ENCODE results near the gene TMEM19.

TMEM19 gene

DNA sequence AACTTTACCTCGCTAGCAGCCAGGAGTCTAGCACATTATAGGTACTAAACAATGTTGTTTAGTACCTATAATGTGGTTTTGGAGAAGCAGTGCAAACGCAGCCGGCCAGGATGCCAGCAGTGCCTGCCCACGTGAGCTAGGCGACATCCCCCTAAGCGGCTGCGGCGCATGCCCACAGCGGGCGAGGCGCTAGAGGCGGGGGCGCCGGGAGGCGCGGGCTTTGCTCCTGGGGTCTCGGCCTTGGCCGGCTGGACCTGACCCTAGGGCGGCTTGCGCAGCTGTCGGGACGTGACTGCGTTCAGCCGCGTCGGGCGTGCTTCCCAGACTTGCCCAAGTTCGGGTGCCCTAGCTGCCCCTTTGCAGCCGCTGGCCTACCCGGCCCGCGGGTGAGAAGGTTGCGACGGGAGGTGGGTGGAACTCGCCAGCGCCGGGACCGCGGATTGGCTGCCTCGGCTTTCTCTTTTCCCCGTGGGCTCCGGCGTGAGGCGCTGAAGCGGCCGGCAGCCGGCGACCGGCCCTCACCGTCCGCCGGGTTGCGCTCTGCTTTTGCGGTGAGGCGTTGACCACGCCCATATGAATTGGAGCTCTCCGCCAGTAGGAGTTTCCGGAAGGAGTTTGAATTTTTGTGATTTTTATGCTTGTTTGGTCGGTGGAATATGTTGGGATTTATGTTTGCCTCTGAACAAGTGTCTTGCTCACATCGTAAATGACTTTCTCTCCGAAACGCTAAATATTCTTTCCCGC is at the start of gene TMEM19:
TMEM19 (plus strand) TSS at position 169 of the 744 bp plus-strand sequence. CDS start 599 bp downstream, outside the sequence.
- peak; percentile 97 for DNase-seq

DNA sequence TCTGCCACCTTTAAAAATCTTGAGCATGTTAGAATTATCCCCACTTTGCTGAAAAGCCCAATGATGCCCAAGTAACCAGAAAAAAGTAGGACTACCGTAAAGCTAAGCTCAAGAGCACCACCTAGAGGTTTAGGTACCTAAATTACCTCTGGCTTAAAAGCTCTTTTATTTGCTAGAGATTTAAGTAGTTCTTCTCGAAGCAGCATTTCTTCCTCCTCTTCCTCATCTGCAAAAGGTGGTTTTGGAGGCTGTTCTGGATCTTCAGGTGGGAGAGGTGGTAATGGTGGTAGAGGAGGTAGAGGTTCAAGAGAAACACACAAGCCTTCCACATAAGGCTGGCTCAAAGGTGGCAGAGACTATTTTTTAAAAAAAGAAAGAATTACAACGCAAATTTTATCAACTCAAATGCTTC is 49.2 kb upstream of the TMEM19 start:
- DNase-seq, result peak; percentile 61

DNA sequence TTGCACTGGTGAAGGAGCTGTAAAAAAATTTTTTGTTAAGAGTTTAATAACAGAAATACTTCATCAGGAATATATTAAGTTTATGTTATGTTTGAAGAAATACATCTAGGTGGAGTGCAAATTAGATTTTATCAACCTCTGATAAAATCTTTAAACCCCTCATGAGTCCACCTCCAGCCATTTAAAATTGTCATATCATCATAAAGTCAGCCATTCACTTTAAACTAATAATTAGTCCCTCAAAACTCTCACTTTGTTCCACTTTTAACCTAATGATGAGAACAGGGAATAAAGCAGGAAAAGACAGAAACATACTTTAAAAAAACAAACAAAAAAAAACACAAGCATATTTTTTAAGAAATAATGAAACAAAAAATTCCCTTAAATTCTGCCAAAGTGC is 47.4 kb upstream of the TMEM19 start:
- DNase-seq, result no peak

DNA sequence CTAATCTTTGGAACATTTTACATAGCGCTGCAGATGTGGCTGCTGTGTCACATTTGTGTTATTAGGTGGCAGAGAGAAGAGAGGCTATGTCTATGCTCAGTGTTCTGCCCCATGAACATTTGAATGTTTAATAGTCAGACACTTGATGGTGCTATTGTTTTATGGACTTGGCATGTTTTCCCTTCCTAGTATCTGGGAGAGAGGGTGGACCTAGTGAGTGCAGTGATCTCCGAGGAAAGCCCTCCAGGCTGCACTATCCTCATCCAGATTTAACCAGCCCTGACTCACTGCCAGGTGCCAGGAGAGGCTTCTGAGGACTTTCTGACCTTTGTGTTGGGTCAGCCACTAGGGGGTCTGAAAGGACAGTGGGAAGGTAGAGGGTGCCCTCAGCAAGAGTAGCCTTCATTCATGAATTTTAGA is 46.5 kb upstream of the TMEM19 start:
- no peak for DNase-seq

DNA sequence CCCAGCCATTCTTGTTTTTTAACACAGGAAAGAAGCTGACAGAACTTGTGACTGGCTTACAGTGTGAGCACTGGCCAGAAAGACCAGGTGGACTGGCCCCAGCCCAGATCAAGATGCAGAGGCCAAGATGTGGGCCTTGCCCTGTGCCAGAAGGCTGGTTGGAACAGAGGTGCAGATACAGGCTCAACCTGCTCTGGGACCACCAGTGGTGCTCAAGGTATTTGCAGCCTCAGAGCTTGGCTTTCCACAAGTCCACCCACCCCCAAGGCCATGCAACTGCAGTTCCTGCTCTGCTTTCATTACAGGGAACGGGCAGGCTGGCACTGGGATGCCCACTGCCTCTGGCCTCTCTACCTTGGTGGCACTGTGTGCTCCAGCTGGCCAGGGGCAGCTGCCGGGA is 45.6 kb upstream of the TMEM19 start:
- DNase-seq, result no peak

DNA sequence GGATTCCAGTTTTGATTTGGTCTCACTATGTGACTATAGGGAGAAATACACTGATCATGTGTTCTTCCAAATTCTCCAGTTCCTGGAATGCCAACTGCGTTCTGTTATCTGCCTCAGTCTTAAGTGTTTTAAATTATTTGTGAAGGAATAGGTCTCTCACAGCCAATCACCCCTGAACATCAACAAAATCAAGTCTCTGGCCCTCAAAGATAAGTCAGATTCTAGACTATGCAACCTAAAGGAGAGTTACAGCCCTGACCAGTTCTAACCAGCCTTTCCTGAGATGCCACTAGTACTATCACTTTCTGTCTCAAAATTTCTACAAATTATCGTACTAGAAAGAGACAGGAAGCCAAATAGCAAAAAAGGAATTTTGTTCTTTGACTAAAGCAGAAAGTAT is 44.5 kb upstream of the TMEM19 start:
- DNase-seq, result no peak

DNA sequence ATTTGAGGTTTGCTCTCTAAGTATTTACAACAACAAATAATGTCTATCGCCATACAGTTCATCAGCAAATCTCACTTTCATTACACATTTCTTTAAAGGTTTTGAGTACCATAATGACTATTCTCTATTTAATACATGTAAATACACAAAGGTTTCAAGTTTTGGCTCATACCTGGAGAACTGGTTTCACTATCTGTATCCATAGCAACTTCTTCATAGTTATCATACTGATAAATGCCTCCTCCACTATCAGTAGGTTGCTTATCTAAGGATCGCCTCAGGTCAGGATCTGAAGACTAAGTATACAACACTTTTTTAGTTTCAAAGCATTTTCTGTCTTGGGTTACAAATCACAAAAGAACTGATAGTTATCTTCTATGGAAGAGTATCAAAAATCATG is 43.6 kb upstream of the TMEM19 start:
- no peak for DNase-seq

DNA sequence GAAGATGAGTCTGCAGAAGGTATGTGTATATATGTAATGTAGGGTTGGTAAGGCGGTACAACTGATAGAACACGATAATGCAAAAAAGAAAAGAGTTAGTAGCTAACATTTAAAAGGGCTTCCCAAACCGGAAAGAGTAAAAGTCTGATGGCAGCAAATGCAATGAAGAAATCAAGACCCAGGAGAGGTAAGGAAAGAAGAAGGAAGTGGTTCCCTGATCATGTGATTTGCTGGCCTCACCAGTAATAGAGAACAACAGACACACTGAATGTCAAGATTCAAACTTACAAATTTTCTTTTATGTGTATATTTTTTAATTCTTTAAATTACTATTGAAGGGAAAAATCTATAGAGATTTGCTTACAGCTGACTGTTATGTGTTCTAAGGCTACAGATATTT is 40.6 kb upstream of the TMEM19 start:
- DNase-seq, result peak; percentile 71

DNA sequence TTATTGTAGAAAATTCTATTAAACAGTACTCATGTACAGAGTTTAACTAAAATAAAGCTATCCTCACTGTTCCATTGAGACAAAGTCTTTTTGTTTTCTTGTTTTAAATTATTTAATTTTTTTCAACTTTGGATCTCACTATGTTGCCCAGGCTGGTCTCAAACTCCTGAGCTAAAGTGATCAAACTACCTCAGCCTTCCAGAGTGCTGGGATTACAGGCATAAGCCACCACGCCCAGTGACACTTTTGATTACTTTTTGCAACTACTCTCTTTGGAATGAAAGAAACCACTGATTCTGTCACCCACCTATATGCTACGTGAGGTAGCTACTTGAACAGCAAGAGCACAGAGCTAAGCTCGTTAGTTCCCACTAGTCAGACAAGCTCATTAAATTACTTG is 39.4 kb upstream of the TMEM19 start:
- no peak for DNase-seq

DNA sequence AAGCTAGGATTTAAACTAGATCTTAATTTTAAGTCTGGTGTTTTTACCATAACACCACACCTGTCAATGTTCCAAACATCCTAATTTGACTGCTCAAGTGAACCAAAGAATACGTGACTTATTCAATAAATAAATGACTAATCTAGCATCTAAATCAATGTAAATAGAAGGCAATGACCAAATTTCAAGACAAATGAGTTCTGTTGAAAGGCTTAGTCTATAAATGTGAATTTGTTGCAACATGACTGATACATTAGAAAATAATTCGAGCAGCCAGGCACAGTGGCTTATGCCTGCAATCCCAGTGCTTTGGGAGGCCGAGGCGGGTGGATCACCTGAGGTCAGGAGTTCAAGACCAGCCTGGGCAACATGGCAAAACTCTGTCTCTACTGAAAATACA is 37.3 kb upstream of the TMEM19 start:
- no peak for DNase-seq

DNA sequence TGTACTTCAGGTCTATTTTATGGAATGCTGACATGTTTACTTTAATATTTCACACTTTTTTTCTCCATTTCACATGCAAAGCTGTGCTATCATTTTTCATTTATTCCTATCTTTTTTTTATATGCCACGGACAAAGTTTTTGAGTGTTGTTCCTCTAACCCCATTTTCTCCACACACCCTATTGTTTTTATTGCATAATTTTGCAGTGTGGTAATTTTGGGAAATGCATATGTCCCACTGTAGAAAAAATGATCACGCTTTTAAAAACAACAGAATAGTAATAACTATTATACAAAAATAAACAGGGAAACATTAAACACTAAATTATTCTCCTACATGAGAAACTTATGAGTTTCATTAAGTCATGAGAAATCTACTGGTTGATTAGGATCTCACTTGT is 36.5 kb upstream of the TMEM19 start:
- DNase-seq, result peak; percentile 43

DNA sequence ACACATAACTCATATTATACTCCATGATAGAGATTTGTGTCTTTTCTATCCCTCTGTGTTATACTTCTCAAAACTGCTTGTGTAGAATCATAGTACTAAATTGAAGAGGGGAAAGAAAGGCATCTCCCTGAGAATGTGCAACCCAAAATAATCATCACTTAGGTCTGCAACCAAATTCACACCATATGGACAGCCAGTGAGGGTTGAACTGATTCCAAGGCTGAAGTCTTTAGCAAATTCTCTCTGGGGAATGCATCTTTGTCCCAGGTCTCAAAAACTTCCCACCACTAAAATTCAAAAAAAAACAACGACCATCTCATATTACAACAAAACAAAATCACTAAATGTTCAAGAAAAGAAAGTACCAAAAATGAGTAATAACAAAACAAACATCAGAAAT is 33.2 kb upstream of the TMEM19 start:
- no peak for DNase-seq

DNA sequence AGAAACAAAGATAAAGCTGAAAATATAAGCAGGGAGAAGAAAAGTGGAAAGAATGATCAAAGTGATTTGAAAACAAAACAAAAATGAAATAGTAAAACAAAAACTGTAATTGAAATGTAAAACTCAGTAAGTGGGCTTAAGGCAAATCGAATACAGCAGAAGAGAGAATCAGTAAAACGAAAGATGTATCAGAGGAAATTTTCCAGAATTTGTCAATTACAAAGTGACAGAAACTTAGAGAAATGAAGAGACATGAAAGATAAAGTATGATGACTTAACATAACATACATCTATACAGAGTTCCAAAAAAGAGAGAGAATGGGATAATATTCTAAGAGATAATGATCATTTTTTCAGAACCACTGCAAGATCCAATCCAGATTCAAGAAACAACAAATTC is 32.7 kb upstream of the TMEM19 start:
- DNase-seq, result no peak

DNA sequence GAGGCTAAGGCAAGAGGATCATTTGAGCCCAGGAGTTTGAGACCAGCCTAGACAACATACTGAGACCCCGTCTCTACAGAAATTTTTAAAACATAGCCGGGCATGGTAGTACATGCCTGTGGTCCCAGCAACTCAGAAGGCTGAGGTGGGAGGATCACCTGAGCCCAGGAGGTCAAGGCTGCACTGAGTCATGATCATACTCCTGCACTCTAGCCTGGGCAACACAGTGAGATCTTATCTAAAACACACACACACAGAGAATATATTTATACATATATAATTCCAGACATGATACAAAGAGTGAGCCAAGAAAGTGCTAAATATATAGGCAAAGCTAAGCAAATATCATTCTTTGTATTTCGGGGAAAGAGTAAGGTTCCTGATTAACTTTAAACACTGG is 31.7 kb upstream of the TMEM19 start:
- no peak for DNase-seq

DNA sequence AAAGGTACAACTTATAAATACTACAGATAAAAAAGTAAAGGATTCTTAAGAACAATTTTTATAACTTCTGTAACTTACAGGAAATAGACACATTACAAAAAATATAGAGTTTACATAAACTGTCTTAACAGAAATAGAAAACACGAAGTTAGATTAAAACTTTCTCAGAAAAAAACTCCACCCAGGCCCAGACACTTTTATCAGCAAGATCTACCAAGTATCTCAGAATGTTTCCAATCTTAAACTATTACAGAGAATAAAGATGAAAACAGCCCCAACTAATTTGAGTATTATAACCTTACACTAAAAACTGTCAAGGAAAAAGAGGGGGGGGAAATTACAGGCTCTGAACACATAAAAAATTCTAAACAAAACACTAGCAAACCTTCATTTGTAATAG is 30.4 kb upstream of the TMEM19 start:
- DNase-seq, result no peak

DNA sequence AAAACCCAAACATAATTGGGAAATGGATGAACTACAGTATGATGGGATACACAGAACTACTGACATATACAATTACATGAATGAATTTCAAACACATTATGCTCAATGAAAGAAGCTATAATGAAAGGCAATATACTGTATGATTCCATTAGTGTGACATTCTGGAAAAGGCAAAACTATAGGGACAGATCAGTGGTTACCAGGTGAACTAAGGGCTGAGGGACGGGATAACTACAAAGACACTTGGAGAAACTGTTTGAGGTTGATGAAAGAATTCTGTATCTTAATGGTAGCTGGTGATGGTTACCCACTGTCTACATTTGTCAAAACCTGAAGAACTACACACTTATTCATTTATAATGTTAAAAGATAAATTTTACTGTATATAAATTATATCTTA is 30.0 kb upstream of the TMEM19 start:
- no peak for DNase-seq

DNA sequence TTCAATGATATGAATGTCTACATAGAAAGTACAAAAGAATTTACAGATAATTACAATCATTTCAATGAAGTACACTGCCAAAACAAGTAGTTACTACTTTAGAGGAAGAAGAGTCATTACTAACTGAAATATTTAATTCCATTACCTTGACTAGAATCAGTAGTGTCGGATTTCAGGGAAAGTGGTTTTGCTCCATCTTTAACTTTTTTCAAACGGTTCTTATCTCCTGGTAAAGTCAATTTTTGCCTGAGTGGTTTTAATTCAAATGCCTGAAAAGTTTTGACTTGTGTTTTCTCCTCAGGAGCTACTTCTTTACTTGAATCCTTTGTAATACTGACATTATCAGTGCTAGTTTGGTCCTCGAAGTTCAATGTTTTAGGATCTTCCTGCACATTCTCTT is 29.1 kb upstream of the TMEM19 start:
- no peak for DNase-seq

DNA sequence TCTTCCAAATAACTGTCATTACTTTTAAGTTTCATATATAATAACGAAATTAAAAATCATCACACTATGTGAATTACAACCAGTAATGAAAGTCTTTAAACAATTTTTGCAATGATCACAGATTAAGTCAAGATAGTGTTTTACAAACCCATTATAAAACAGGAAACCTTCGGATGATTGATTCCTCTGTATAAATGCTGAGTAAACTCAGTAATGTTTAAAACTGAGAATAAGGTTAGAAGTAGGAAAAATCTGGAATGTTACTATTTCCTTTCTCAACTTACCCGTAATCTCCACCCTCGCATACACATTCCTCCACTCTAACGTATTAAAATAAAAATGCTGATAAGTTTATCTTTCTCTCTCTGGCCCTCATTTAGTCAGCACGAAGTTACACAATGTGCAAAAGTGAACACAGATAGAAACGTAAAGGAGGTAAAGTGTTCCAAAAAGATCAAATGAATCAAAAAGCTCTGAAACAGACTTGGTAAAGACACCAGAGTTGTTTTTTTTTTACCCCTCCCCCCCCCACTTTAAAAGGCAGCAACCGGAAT is 23.8 kb upstream of the TMEM19 start:
- DNase-seq, result no peak

DNA sequence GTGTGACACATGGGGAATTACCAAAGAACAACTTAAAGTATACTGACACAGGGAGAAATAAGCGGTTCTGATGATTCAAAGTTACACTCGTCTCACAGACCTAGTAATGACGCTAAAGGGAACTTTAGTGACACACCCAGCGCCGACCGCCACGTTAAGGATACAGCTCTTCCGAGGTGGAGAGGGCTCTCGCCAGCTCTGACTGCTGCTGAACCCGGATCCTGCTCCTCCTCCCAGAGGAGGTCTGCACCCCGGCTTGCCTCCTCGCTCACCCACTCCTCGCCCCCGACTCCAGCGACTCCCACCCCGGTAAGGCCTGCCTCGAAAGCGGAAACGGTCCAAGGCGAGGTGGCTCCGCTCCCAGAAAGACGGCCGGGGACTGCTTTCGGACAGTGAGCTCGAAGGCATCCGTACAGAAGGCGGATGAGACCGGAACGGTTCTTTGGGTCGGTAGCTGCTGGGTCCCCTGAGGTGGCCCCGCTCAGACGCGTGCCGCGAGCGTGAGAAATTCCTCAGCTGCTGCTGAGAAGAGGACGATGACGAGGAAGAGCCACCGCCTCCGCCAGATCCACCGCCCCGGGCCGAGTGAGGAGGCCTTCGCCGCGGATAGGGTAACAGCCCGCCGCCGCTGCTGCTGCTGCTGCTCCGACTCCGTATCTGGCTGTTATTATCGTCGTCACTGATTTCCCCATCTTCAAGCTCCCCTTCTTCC is 22.9 kb upstream of the TMEM19 start:
- DNase-seq, result peak; percentile 96

DNA sequence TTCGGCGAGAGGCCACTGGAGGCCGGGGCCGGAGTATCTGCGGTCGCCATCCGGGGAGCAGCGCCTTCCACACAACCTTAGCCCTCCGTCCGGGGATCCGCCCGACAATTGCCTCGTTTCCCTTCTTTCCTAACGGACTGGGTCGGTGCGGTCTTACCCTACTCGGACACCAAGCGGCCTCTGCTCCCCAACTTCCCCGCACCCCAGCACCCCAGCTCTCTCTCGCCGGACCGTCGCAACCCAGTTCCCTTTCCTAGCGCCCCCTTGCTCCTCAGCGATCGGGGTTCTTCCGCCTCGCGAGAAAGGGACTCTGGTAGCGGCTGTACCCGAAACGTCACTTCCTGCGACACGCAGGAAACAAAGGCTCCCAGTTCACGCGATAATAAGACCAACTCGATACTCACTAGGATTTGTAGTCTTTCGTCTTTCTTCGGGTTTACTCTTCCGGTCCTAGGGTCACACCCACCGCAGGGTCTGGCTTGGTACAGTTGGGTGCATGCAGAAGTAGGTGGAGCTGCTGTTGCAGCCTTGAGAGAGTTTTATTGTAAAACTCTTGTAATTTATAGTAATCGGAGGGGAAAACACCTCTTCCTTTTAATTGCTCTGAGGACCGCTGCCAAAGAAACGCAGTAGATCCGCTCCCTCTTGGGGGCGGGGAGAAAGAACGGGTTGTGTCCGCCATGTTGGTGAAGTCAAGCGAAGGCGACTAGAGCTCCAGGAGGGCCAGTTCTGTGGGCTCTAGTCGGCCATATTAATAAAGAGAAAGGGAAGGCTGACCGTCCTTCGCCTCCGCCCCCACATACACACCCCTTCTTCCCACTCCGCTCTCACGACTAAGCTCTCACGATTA is 22.1 kb upstream of the TMEM19 start, which contains the start of the genes THAP2 and ZFC3H1:
THAP2 (plus strand) TSS at position 741 of the 850 bp plus-strand sequence. CDS start 209 bp downstream, outside the sequence.
ZFC3H1 (minus strand) TSS at position 288 of the 850 bp plus-strand sequence; CDS start at position 50, 238 bp downstream.
- DNase-seq, result peak; percentile 100

DNA sequence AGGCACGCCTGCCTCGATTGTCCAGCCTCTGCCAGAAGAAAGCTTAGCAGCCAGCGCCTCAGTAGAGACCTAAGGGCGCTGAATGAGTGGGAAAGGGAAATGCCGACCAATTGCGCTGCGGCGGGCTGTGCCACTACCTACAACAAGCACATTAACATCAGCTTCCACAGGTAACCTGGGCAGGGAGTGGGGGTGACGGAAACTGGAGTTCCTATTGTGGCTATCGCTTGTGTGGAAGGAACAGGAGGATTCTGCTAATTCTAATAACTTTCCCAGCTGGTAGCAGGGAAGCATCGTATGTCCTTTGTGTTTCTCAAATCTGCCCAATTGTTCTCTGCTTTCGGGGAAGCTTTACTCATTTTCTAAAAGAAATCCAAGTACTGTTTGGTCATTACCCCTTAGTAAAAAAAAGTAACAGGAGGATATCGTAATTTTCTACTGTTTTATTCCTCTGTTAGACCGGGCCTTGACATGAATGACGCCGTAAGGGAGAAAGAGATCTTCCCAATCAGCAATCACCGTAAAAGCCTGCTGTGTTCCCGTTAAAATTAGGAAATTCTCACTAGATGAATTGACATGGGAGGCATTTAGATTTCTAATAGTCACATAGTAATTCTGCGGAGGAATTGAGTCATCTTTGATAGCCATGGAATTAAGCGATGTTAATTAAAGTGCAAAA is 21.3 kb upstream of the TMEM19 start:
- DNase-seq, result peak; percentile 48

DNA sequence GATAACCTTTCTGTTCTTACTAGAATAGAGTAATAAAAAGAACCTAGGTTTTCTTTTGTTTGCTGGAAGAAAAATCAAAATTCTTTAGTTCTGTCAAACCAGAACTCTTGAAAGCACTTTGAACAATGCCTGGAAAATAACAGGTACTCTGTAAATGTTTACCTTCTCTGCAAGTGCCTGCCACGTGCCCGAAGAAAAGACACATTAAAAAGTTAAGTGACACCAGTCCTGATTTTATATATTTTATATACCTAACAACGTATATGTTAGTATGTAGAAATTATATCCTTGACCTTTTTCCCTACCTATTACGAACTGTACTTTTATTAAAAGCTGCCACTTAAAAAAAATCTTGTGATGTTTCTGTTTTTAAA is 20.8 kb upstream of the TMEM19 start:
- DNase-seq, result no peak

DNA sequence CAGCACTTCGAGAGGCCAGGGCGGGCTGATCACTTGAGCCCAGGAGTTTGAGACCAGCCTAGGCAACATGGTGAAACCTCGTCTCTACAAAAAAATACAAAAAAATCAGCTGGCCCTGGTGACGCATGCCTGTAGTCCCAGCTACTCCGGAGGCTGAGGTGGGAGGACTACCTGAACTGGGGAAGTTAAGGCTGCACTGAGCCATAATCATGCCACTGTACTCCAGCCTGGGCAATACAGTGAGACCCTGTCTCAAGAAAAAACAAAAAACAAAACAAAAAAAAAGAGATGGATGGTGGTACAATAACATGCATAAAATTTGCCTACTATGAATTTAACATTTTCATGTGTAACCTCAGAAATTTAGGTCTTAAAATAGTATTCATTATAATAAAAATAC is 19.6 kb upstream of the TMEM19 start:
- no peak for DNase-seq

Data from inflammatory macrophage treated with lipopolysaccharide for 4 hours (primary cell).